KMS-11 (cell line): ENCODE data around the gene ZNF202.

Experiments
- H2AFZ ChIP-seq: fragments of 200-600 bp; sonication (generic); 2 replicates; pipeline ENCODE4 v1.6.1; 2016; ENCODE audit warnings: antibody characterized with exemption, mixed run types, low read depth
- H3K27ac ChIP-seq: fragments of 200-600 bp; sonication (generic); 2 replicates; pipeline ENCODE4 v1.6.1; 2016; ENCODE audit warnings: mild to moderate bottlenecking, mixed run types
- H3K27me3 ChIP-seq: fragments of 200-600 bp; sonication (generic); 2 replicates; pipeline ENCODE4 v1.6.1; 2017; ENCODE audit warnings: mild to moderate bottlenecking, low read depth, mixed run types, moderate library complexity; ENCODE audit not compliant: insufficient read depth
- H3K36me3 ChIP-seq: fragments of 200-600 bp; sonication (generic); 2 replicates; pipeline ENCODE4 v1.6.1; 2017; ENCODE audit warnings: mild to moderate bottlenecking, mixed run types; ENCODE audit not compliant: insufficient read depth
- H3K4me1 ChIP-seq: fragments of 200-600 bp; sonication (generic); 2 replicates; pipeline ENCODE4 v1.6.1; 2016; ENCODE audit warnings: mild to moderate bottlenecking, low read depth, mixed run types; ENCODE audit not compliant: poor library complexity, severe bottlenecking
- H3K4me2 ChIP-seq: fragments of 200-600 bp; sonication (generic); 2 replicates; pipeline ENCODE4 v1.7.0; 2016; ENCODE audit warnings: mild to moderate bottlenecking, mixed run types
- H3K4me3 ChIP-seq: fragments of 200-600 bp; sonication (generic); IDR thresholded peaks from 2 replicates; pipeline ENCODE4 v1.6.1; 2017; ENCODE audit warnings: low read depth, low read length, mixed read lengths; ENCODE audit not compliant: insufficient read depth
- H3K79me2 ChIP-seq: fragments of 200-600 bp; sonication (generic); 2 replicates; pipeline ENCODE4 v1.6.1; 2016; ENCODE audit warnings: low read depth, mixed run types; ENCODE audit not compliant: insufficient read depth
- H3K9ac ChIP-seq: fragments of 200-600 bp; sonication (generic); 2 replicates; pipeline ENCODE4 v1.6.1; 2016; ENCODE audit warnings: mild to moderate bottlenecking, mixed run types
- H4K20me1 ChIP-seq: fragments of 200-600 bp; sonication (generic); 2 replicates; pipeline ENCODE4 v1.6.1; 2016; ENCODE audit warnings: mild to moderate bottlenecking, mixed run types; ENCODE audit not compliant: insufficient read depth
- CTCF ChIP-seq: fragments of 200-600 bp; sonication (generic); conservative IDR thresholded peaks from 2 replicates; pipeline ENCODE4 v1.6.1; 2017; ENCODE audit warnings: low read depth, mild to moderate bottlenecking, antibody characterized with exemption, low read length, moderate library complexity, mixed read lengths

ZNF202 gene

GRCh38 chr11:123755813-123756212 lies 14.4 kb upstream of the ZNF202 start:
- no peaks in the 10 kb centered on the region for H3K4me1 ChIP-seq
- no peak for TF ChIP-seq CTCF
- no peak overlapping the region for H2AFZ ChIP-seq
- H3K36me3 ChIP-seq = no peaks in the 10 kb centered on the region
- H3K4me2 ChIP-seq = no peak overlapping the region
- no peaks in the 10 kb centered on the region for H4K20me1 ChIP-seq
- no peak overlapping the region for H3K4me3 ChIP-seq
- no peak overlapping the region for H3K9ac ChIP-seq
- H3K27me3 ChIP-seq = no peaks in the 10 kb centered on the region
- no peaks in the 10 kb centered on the region for H3K79me2 ChIP-seq
- H3K27ac ChIP-seq = no peak overlapping the region

GRCh38 chr11:123755344-123755743 lies 13.9 kb upstream of the ZNF202 start:
- H4K20me1 ChIP-seq = no peaks in the 10 kb centered on the region
- H3K27ac ChIP-seq = no peak overlapping the region
- H3K27me3 ChIP-seq = no peaks in the 10 kb centered on the region
- H3K36me3 ChIP-seq = no peaks in the 10 kb centered on the region
- H2AFZ ChIP-seq = no peak overlapping the region
- no peaks in the 10 kb centered on the region for H3K4me1 ChIP-seq
- no peak overlapping the region for H3K4me2 ChIP-seq
- H3K79me2 ChIP-seq = no peaks in the 10 kb centered on the region
- no peak for TF ChIP-seq CTCF
- H3K9ac ChIP-seq = no peak overlapping the region
- no peak overlapping the region for H3K4me3 ChIP-seq

GRCh38 chr11:123754101-123754568 lies 12.7 kb upstream of the ZNF202 start, which contains the start of gene OR6X1:
Gene OR6X1, minus strand, starts transcription at chr11:123754518. Its CDS starts 0 bp downstream, at chr11:123754518.
- Histone ChIP-seq H3K27ac (no peak within 1 kb of the TSS), H3K4me3 (no peak within 1 kb of the TSS), H3K4me1 (no peaks in the 10 kb centered on the region), H3K9ac (no peak within 1 kb of the TSS), H3K4me2 (no peak within 1 kb of the TSS), H2AFZ (no peak within 1 kb of the TSS), H3K36me3 (no peaks in the 10 kb centered on the region), H4K20me1 (no peaks in the 10 kb centered on the region), H3K79me2 (no peaks in the 10 kb centered on the region), H3K27me3 (no peaks in the 10 kb centered on the region)
- TF ChIP-seq CTCF = no peak

GRCh38 chr11:123753110-123753509 lies 11.7 kb upstream of the ZNF202 start:
- H3K4me3 ChIP-seq = no peak overlapping the region
- no peak overlapping the region for H3K27ac ChIP-seq
- H3K27me3 ChIP-seq = no peaks in the 10 kb centered on the region
- no peak overlapping the region for H2AFZ ChIP-seq
- no peak overlapping the region for H3K9ac ChIP-seq
- no peak for TF ChIP-seq CTCF
- no peaks in the 10 kb centered on the region for H3K4me1 ChIP-seq
- H3K4me2 ChIP-seq = no peak overlapping the region
- no peaks in the 10 kb centered on the region for H3K36me3 ChIP-seq
- no peaks in the 10 kb centered on the region for H3K79me2 ChIP-seq
- no peaks in the 10 kb centered on the region for H4K20me1 ChIP-seq
